Activated CD4-positive, alpha-beta T cell treated with anti-CD3 and anti-CD28 coated beads for 36 hours (primary cell): ENCODE measurements around the gene CLEC10A. TPM values are rescaled to one million over a fixed set of nuclear protein-coding genes. Genes with fewer than 3 reads are reported as not detected.
A peak's percentile ranks its signal among the peaks of the same experiment; 100 is the strongest.
"Not testable (repeated sequence)": the region's sequence is repeated elsewhere in the genome, so short reads cannot be mapped to it uniquely, and the experiment has no call there.

ENCODE experiments used
- ATAC-seq: fragments of 200-7000 bp; cut with Tn5 transposase; one replicate; pipeline ENCODE4 v1.10.0; 2021; ENCODE audit warnings: mild to moderate bottlenecking, moderate library complexity
- CTCF ChIA-PET: fragments of 350-600 bp; sonication (Branson Sonifier 250); formaldehyde crosslinking; loops from one replicate; lab custom pipeline; 2021; ENCODE audit warnings: antibody characterized with exemption; lab: Charles Lee
- POLR2A ChIA-PET: fragments of 350-600 bp; sonication (Branson Sonifier 250); formaldehyde crosslinking; loops from one replicate; lab custom pipeline; 2021; ENCODE audit warnings: antibody characterized with exemption, inconsistent platforms; lab: Charles Lee
- DNase-seq: peaks from one replicate; pipeline ENCODE4 v3.0.0-alpha.2; 2020
- H3K27ac Mint-ChIP-seq: one replicate; pipeline ENCODE4 v1.8.0; 2021; ENCODE audit warnings: mixed read lengths
- H3K27me3 Mint-ChIP-seq: one replicate; pipeline ENCODE4 v1.8.0; 2021; ENCODE audit warnings: mixed read lengths
- H3K36me3 Mint-ChIP-seq: one replicate; pipeline ENCODE4 v1.8.0; 2021; ENCODE audit warnings: low read depth, mixed read lengths
- H3K4me1 Mint-ChIP-seq: one replicate; pipeline ENCODE4 v1.8.0; 2021; ENCODE audit warnings: mixed read lengths
- H3K4me3 Mint-ChIP-seq: one replicate; pipeline ENCODE4 v1.8.0; 2021; ENCODE audit warnings: mild to moderate bottlenecking, moderate library complexity, mixed read lengths
- H3K9me3 Mint-ChIP-seq: one replicate; pipeline ENCODE4 v1.8.0; 2021; ENCODE audit warnings: low read depth, mixed read lengths
- intact Hi-C, 2 experiments: fragments of 100-400 bp; cut with DNase I in 1 of 2; cut with micrococcal nuclease in 1 of 2; formaldehyde crosslinking; loops; one replicate each; pipeline versions ENCODE4 v1.14.2 to v1.15.1; 2022 to 2024; cut with DNase I, micrococcal nuclease
- total RNA-seq, 2 experiments: library from RNA; stranded (reverse); gene quantifications; one replicate each; pipeline ENCODE4 v1.2.3, GENCODE V29; 2021

CLEC10A gene
- total RNA-seq, 2 experiments from 2014 or later = not detected

- Mint-ChIP-seq H3K9me3 (no peaks in the 10 kb centered on the region), H3K27me3 (no peaks in the 10 kb centered on the region), H3K36me3 (no peaks in the 10 kb centered on the region), H3K4me3 (no peak overlapping the region), H3K4me1 (peaks cover 8% of the 10 kb centered on the region), H3K27ac (no peak overlapping the region)
- ChIA-PET CTCF (no interaction called here), POLR2A (no interaction called here)
- no peak for ATAC-seq
- no peak for DNase-seq
- intact Hi-C loops = no loop called here
Observed at GRCh38 chr17:7107795-7108559, 27.9 kb upstream of the CLEC10A start.

DNA sequence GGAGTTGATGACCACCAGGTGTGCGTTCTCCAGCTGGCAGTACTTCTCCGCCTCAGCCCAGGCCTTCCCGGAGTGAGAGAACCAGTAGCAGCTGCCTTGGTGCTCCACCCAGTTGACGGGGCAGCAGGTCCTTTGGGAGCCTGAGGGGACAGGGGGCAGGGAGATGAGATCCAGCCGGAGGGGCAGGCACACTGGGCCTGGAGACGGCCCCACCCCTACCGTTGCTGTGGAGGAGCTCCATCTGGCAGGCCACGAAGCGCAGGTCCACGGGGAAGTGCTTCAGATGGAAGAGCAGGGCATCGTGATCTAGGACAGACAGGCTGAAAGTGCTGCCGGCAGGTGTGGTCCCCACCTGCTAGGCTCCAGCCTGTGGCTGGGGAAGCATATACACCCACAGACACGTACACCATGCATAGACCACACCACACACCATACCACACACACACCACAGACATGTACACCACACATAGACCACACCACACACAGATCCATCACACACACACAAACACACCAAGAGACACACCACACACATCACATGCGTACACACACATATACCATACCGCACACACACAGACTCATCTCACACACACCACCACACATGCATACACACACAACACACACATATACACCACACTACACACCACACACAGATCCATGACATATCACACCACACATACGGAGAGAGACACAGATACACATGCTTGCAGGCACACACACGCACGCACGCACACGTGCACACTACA lies 27.1 kb upstream of the CLEC10A start:
- Mint-ChIP-seq H3K4me1 (peaks cover 8% of the 10 kb centered on the region), H3K4me3 (no peak overlapping the region), H3K27me3 (no peaks in the 10 kb centered on the region), H3K27ac (no peak overlapping the region), H3K9me3 (no peaks in the 10 kb centered on the region), H3K36me3 (no peaks in the 10 kb centered on the region)
- ATAC-seq (no peak), DNase-seq (no peak)
- intact Hi-C loops = no loop called here
- ChIA-PET CTCF (no interaction called here), POLR2A (no interaction called here)

DNA sequence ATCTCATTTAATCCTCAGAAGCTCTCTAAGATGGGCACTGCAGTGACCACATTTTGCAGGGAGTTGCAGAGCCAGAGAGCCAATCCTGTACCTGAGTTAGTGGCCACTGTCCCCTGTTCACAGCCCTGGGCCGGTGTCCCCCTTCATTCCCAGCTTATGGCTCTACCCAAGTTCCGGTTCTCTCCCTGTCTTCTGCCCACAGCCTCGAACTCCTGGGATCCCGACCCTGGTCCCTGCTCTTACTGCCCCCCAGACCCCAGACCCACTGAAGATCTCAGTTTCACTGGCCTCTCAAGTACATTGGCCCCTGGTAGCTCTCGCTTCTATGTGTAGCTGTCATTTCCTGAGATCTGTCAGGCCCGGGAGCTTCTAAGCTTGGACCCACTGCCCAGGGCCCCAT lies 22.4 kb upstream of the CLEC10A start:
- Mint-ChIP-seq H3K4me3 (no peak overlapping the region), H3K4me1 (no peaks in the 10 kb centered on the region), H3K36me3 (no peaks in the 10 kb centered on the region), H3K9me3 (no peaks in the 10 kb centered on the region), H3K27me3 (peaks cover 4% of the 10 kb centered on the region), H3K27ac (no peak overlapping the region)
- CTCF ChIA-PET = interaction anchor here (0.8 to 1.7 kb wide), 3 partner anchors 16 to 50 kb away, joined by 3 to 5 read pairs (median 3); no protein-coding TSS in a partner anchor
- ATAC-seq (no peak), DNase-seq (no peak)
- POLR2A ChIA-PET = no interaction called here
- intact Hi-C loops = no loop called here

DNA sequence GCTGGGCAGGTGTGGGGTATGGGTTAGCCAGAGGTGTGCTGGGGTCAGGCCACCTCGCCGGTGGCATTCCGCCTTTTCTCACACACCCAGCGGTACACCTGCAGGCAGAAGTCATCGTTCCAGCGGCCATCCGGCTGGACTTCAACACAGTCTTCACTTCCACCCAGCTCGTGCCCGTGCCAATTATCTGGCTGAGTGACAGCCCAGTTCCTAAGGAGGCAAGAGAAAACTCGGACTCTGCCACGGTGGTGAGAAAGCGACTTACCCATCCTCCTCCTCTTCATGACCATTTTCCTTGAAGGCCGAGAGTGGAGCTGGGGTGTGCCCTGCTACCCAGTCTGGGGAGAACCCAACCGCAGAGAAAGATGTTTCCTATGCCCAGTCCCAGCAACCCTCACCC lies 21.5 kb upstream of the CLEC10A start:
- H3K9me3 Mint-ChIP-seq = no peaks in the 10 kb centered on the region
- peaks cover 4% of the 10 kb centered on the region for H3K27me3 Mint-ChIP-seq
- ChIA-PET CTCF (interaction anchor here (1.7 kb wide), 1 partner anchor 15 kb away, joined by 3 read pairs; no protein-coding TSS in a partner anchor), POLR2A (no interaction called here)
- no peak for ATAC-seq
- DNase-seq = no peak
- intact Hi-C loops = no loop called here
- H3K27ac Mint-ChIP-seq = no peak overlapping the region
- no peaks in the 10 kb centered on the region for H3K36me3 Mint-ChIP-seq
- H3K4me3 Mint-ChIP-seq = no peak overlapping the region
- no peaks in the 10 kb centered on the region for H3K4me1 Mint-ChIP-seq

DNA sequence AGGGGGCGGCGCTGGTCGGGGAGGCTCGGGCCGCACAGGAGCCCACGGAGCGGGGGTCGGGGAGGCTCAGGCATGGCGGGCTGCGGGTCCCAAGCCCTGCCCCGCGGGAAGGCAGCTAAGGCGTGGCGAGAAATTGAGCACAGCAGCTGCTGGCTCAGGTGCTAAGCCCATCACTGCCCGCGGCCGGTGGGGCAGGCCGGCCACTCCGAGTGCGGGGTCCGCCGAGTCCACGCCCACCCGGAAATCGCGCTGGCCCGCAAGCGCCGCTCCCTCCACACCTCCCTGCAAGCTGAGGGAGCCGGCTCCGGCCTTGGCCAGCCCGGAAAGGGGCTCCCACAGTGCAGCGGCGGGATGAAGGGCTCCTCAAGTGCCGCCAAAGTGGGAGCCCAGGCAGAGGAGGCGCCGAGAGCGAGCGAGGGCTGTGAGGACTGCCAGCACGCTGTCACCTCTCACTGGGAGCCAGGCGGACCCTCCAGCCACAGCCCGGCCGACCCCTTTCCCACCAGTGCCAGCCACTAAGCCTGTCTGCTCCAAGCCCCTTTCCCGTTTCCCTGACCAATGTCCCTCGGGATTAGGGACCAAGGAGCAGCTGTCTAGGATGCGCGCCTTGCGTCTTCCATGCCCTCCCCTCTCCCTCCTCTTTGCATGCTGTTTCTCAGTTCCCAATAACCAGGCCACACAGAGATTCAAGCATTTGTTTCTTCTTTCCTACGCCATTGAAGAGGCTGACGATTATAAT lies 20.8 kb upstream of the CLEC10A start:
- H3K27ac Mint-ChIP-seq, H3K4me3 Mint-ChIP-seq, H3K27me3 Mint-ChIP-seq, POLR2A ChIA-PET, H3K4me1 Mint-ChIP-seq, ATAC-seq, H3K36me3 Mint-ChIP-seq, DNase-seq, intact Hi-C loops, H3K9me3 Mint-ChIP-seq: not testable (repeated sequence)
- CTCF ChIA-PET = interaction anchor here (1.7 kb wide), 1 partner anchor 15 kb away, joined by 3 read pairs; no protein-coding TSS in a partner anchor

DNA sequence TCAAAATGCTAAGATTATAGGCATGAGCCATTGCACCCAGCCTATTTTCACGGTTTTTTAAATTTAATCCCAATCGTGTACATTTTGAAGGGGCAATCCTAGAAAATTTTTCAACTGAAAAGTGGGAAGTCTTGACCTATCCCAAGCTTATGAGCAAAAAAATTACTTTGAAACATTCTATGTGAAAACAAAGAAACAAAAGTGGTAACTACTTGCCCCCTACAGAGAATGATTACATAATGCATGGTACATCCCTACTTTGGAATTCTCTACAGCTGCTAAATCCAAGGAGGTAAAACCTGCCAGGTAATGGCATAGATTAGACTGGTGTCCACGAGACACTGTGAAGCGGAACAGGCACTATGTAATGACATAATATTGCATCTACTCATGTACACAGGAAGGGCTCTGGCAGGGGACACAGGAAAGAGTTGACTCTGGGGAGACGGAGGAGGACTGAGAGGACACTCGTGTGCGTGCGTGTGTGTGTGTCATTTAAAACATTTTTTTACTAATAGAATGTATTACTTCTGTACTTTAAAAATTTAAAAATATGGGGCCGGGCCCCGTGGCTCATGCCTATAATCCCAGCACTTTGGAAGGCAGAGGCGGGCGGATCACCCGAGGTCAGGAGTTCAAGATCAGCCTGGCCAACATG lies 18.9 kb upstream of the CLEC10A start:
- CTCF ChIA-PET = interaction anchor here (1.6 kb wide), 1 partner anchor 53 kb away, joined by 4 read pairs; no protein-coding TSS in a partner anchor
- ATAC-seq (no peak), DNase-seq (no peak)
- H3K9me3 Mint-ChIP-seq = no peaks in the 10 kb centered on the region
- H3K27ac Mint-ChIP-seq = no peak overlapping the region
- peaks cover 4% of the 10 kb centered on the region for H3K4me1 Mint-ChIP-seq
- intact Hi-C loops = no loop called here
- peaks cover 7% of the 10 kb centered on the region for H3K27me3 Mint-ChIP-seq
- POLR2A ChIA-PET = no interaction called here
- no peaks in the 10 kb centered on the region for H3K36me3 Mint-ChIP-seq
- no peak overlapping the region for H3K4me3 Mint-ChIP-seq

- no peak for DNase-seq
- ATAC-seq = no peak
- intact Hi-C loops = no loop called here
- Mint-ChIP-seq H3K27ac (no peak overlapping the region), H3K9me3 (no peaks in the 10 kb centered on the region), H3K27me3 (peaks cover 7% of the 10 kb centered on the region), H3K4me1 (peaks cover 4% of the 10 kb centered on the region), H3K4me3 (no peak overlapping the region), H3K36me3 (no peaks in the 10 kb centered on the region)
- ChIA-PET CTCF (interaction anchor here (1.6 kb wide), 1 partner anchor 52 kb away, joined by 4 read pairs; no protein-coding TSS in a partner anchor), POLR2A (no interaction called here)
Observed at GRCh38 chr17:7097940-7098339, 17.9 kb upstream of the CLEC10A start.

DNA sequence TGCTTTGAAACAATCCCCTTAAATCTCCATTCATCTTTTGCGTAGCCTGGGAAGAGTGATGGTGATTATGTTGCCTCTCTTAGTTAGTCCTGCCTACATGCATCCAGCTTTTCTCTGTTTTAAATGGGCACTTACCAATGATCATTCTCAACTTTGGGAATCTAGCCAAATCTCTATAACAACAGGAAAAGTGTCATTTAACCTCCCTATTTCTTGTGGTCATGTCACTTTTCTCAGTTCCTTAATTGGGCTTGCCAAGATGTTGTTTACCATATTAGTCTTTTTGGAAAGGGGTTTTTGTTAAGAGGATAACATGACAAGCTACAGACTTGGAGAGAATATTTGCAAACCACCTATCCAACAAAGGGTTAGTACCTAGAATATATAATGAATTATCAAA lies 15.6 kb upstream of the CLEC10A start:
- Mint-ChIP-seq H3K27me3 (peaks cover 9% of the 10 kb centered on the region), H3K36me3 (no peaks in the 10 kb centered on the region), H3K27ac (no peak overlapping the region), H3K9me3 (no peaks in the 10 kb centered on the region), H3K4me1 (peaks cover 4% of the 10 kb centered on the region), H3K4me3 (no peak overlapping the region)
- DNase-seq = no peak
- ChIA-PET CTCF (no interaction called here), POLR2A (no interaction called here)
- ATAC-seq = no peak
- intact Hi-C loops = no loop called here

GRCh38 chr17:7094652-7095019 lies 14.6 kb upstream of the CLEC10A start:
- ChIA-PET POLR2A (no interaction called here), CTCF (no interaction called here)
- no peak overlapping the region for H3K4me3 Mint-ChIP-seq
- intact Hi-C loops = no loop called here
- H3K27me3 Mint-ChIP-seq = peaks cover 7% of the 10 kb centered on the region
- H3K4me1 Mint-ChIP-seq = peaks cover 4% of the 10 kb centered on the region
- no peaks in the 10 kb centered on the region for H3K36me3 Mint-ChIP-seq
- H3K27ac Mint-ChIP-seq = no peak overlapping the region
- DNase-seq (no peak), ATAC-seq (no peak)
- no peaks in the 10 kb centered on the region for H3K9me3 Mint-ChIP-seq

GRCh38 chr17:7091311-7092005 lies 11.4 kb upstream of the CLEC10A start:
- POLR2A ChIA-PET, H3K9me3 Mint-ChIP-seq, H3K36me3 Mint-ChIP-seq, ATAC-seq, H3K4me1 Mint-ChIP-seq, CTCF ChIA-PET, H3K27ac Mint-ChIP-seq, H3K4me3 Mint-ChIP-seq, intact Hi-C loops: not testable (repeated sequence)
- DNase-seq = peak; percentile 58
- H3K27me3 Mint-ChIP-seq = peaks cover 10% of the 10 kb centered on the region

DNA sequence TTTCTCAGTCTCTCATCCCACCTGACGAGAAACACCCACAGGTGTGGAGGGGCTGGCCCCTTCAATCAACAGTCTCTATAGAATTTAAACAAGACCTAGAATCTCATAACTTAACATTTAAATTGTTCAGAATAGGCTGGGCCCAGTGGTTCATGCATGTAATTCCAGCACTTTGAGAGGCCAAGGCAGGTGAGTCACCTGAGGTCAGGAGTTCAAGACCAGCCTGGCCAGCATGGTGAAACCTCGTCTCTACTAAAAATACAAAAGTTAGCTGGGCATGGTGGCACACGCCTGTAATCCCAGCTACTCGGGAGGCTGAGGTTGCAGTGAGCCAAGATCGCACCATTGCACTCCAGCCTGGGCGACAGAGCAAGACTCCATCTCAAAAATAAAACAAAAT lies 9.5 kb upstream of the CLEC10A start:
- intact Hi-C loops, POLR2A ChIA-PET, H3K4me1 Mint-ChIP-seq, H3K27ac Mint-ChIP-seq, H3K36me3 Mint-ChIP-seq, H3K9me3 Mint-ChIP-seq, H3K27me3 Mint-ChIP-seq, ATAC-seq, H3K4me3 Mint-ChIP-seq, DNase-seq, CTCF ChIA-PET: not testable (repeated sequence)
